Body of pancreas (tissue), 4 donors: Measurements from ENCODE around the gene TXNRD2. TPM values are rescaled to one million over a fixed set of nuclear protein-coding genes. Genes with fewer than 3 reads are reported as not detected.
A peak's percentile ranks its signal among the peaks of the same experiment; 100 is the strongest.

Source experiments
- ATAC-seq: fragments of 150-250 bp; one replicate; pipeline ENCODE4 v1.9.1; 2016
- DNase-seq, 4 donors: peaks; one replicate each; pipeline ENCODE4 v3.0.0-alpha.2; 2019
- H3K27ac ChIP-seq, 4 donors: fragments of 200-600 bp; sonication (generic); 1 replicate in 3 of 4; 2 replicates in 1 of 4; pipeline versions ENCODE4 v1.5.1 to v1.6.1; 2016 to 2019; ENCODE audit warnings: mild to moderate bottlenecking in 1 of 4, mixed read lengths in 1 of 4, moderate library complexity in 1 of 4
- H3K27me3 ChIP-seq, 2 donors: fragments of 200-600 bp; sonication (generic); one replicate each; pipeline ENCODE4 v1.6.0; 2016; ENCODE audit warnings: mild to moderate bottlenecking in 1 of 2
- H3K36me3 ChIP-seq, 2 donors: fragments of 200-600 bp; sonication (generic); replicated peaks in 1 of 2; 2 replicates each; pipeline ENCODE4 v1.5.1; 2016; ENCODE audit warnings: low read depth in 2 of 2; ENCODE audit not compliant: insufficient read depth in 1 of 2
- H3K4me1 ChIP-seq: fragments of 200-600 bp; sonication (generic); one replicate; pipeline ENCODE4 v1.6.0; 2016
- H3K4me3 ChIP-seq, 2 donors: fragments of 200-600 bp; sonication (generic); 1 replicate in 1 of 2; 2 replicates in 1 of 2; pipeline ENCODE4 v1.5.1; 2016 to 2019
- H3K9me3 ChIP-seq, 3 donors: fragments of 200-600 bp; sonication (generic); 1 replicate in 2 of 3; 2 replicates in 1 of 3; pipeline ENCODE4 v1.5.1; 2016
- CTCF ChIP-seq, 7 experiments: fragments of 450-650 bp in 4 of 7; fragments of 200-600 bp in 3 of 7; sonication (generic) in 3 of 7; IDR thresholded peaks; one replicate each; pipeline ENCODE4 v1.5.1; 2016 to 2019; ENCODE audit warnings: antibody characterized with exemption in 7 of 7
- POLR2A ChIP-seq, 3 donors: fragments of 450-650 bp; IDR thresholded peaks; one replicate each; pipeline ENCODE4 v1.6.1; 2016; ENCODE audit warnings: antibody characterized with exemption in 3 of 3, mild to moderate bottlenecking in 2 of 3
- WGBS, 2 donors: methylation state at CpG; one replicate each; pipeline ENCODE4 v1.1.5; 2017; 5-methylcytosine and 5-hydroxymethylcytosine counted together
- intact Hi-C: fragments of 100-400 bp; cut with DNase I; formaldehyde crosslinking; loops from one replicate; pipeline ENCODE4 v1.15.1; 2023
- total RNA-seq, 2 donors: library from RNA; depleted of rRNA; stranded (reverse); fragments of >200 nt; gene quantifications; one replicate each; pipeline ENCODE4 v1.1.0, GENCODE V29; 2016

Gene TXNRD2
- total RNA-seq, 2 donors from 2014 or later = 22.1 to 23.6 TPM

GRCh38 chr22:19918332-19919106, 23.1 kb downstream of the TXNRD2 start:
- no peaks in the 10 kb centered on the region for H3K9me3 ChIP-seq
- H3K4me3 ChIP-seq = no peak overlapping the region
- H3K4me1 ChIP-seq = peaks cover 7% of the 10 kb centered on the region
- 80 to 89% methylated on average over 11 to 23 of the region's 23 CpGs for WGBS, 2 donors
- no peak overlapping the region for H3K27ac ChIP-seq
- TF ChIP-seq POLR2A (IDR thresholded peaks at IDR 0.05) (no peak), CTCF (IDR thresholded peaks at IDR 0.05) (no peak)
- H3K36me3 ChIP-seq = peaks cover 7 to 24% of the 10 kb centered on the region in 2 donors
- intact Hi-C loops = no loop called here
- DNase-seq (no peak), ATAC-seq (no peak)
- no peaks in the 10 kb centered on the region for H3K27me3 ChIP-seq

GRCh38 chr22:19917389-19918138, 24.1 kb downstream of the TXNRD2 start:
- intact Hi-C loops = no loop called here
- no peak overlapping the region for H3K27ac ChIP-seq

GRCh38 chr22:19916941-19917340, 24.7 kb downstream of the TXNRD2 start:
- ATAC-seq (no peak), DNase-seq (peak in 2 of 4 donors; percentile 33 to 61)
- Histone ChIP-seq H3K36me3 (peaks cover 7 to 24% of the 10 kb centered on the region in 2 donors), H3K27ac (no peak overlapping the region), H3K4me3 (no peak overlapping the region), H3K4me1 (peaks cover 7% of the 10 kb centered on the region), H3K9me3 (no peaks in the 10 kb centered on the region), H3K27me3 (no peaks in the 10 kb centered on the region)
- intact Hi-C loops = no loop called here
- 75 to 100% methylated on average over 1 to 7 of the region's 7 CpGs for WGBS, 2 donors
- no peak for TF ChIP-seq POLR2A (IDR thresholded peaks at IDR 0.05)
- no peak for TF ChIP-seq CTCF (IDR thresholded peaks at IDR 0.05)

More at GRCh38 chr22:19917389-19918138, 24.1 kb downstream of the TXNRD2 start:
- TF ChIP-seq POLR2A (IDR thresholded peaks at IDR 0.05) = no peak
- TF ChIP-seq CTCF (IDR thresholded peaks at IDR 0.05) = no peak
- WGBS, 2 donors = 87 to 92% methylated on average over 5 to 12 of the region's 12 CpGs
- Histone ChIP-seq H3K4me1 (peaks cover 7% of the 10 kb centered on the region), H3K27me3 (no peaks in the 10 kb centered on the region), H3K9me3 (no peaks in the 10 kb centered on the region), H3K36me3 (peaks cover 7 to 24% of the 10 kb centered on the region in 2 donors), H3K4me3 (no peak overlapping the region)
- ATAC-seq (no peak), DNase-seq (no peak)

- peaks cover 7 to 24% of the 10 kb centered on the region in 2 donors for H3K36me3 ChIP-seq
- H3K4me1 ChIP-seq = no peaks in the 10 kb centered on the region
- no peaks in the 10 kb centered on the region for H3K9me3 ChIP-seq
- H3K4me3 ChIP-seq = no peak overlapping the region
- no peak overlapping the region for H3K27ac ChIP-seq
- DNase-seq = no peak
- TF ChIP-seq CTCF (IDR thresholded peaks at IDR 0.05) (no peak), POLR2A (IDR thresholded peaks at IDR 0.05) (no peak)
- intact Hi-C loops = no loop called here
- 89% methylated on average over 9 of the region's 9 CpGs for WGBS, 2 donors
- no peaks in the 10 kb centered on the region for H3K27me3 ChIP-seq
- ATAC-seq = no peak
Observed at GRCh38 chr22:19916006-19916405, 25.6 kb downstream of the TXNRD2 start.
